Caco-2 (cell line): ENCODE results near the gene POLR3G. TPM values are rescaled to one million over a fixed set of nuclear protein-coding genes. Genes with fewer than 3 reads are reported as not detected.
A peak's percentile ranks its signal among the peaks of the same experiment; 100 is the strongest.

Experiments used
- BruUV-seq: library from RNA; stranded (reverse); fragments of 400-500 nt; replicated peaks from 2 replicates; lab custom pipeline; 2021; lab: Mats Ljungman, UMichigan
- CTCF ChIA-PET: fragments of 300-600 bp; sonication (Branson Sonifier 250); formaldehyde crosslinking; loops from one replicate; lab custom pipeline; 2022; ENCODE audit warnings: antibody characterized with exemption; lab: Charles Lee
- POLR2A ChIA-PET: fragments of 300-600 bp; sonication (Branson Sonifier 250); formaldehyde crosslinking; loops from one replicate; lab custom pipeline; 2022; ENCODE audit warnings: antibody characterized with exemption; lab: Charles Lee
- DNase-seq, 2 experiments: peaks; one replicate each; pipeline versions ENCODE4 v3.0.0 to v3.0.0-alpha.2; 2020 to 2022
- H3K27me3 ChIP-seq: replicated peaks from 2 replicates; pipeline ENCODE4 v1.6.0; 2011; ENCODE audit warnings: low read length; ENCODE audit not compliant: control insufficient read depth, insufficient read depth
- H3K36me3 ChIP-seq: 2 replicates; pipeline ENCODE4 v1.5.1; 2011; ENCODE audit warnings: low read length; ENCODE audit not compliant: control insufficient read depth, insufficient read depth
- H3K4me1 ChIP-seq: fragments of 250-450 bp; sonication (Bioruptor Pico); 2 replicates; pipeline ENCODE4 v1.5.1; 2020; ENCODE audit warnings: mild to moderate bottlenecking
- H3K4me3 ChIP-seq: 2 replicates; pipeline ENCODE4 v1.5.1; 2011; ENCODE audit warnings: low read depth, mild to moderate bottlenecking, control low read depth, low read length
- H3K9me3 ChIP-seq: fragments of 250-450 bp; sonication (Bioruptor Pico); 2 replicates; pipeline ENCODE4 v1.5.1; 2020; ENCODE audit warnings: mild to moderate bottlenecking, moderate library complexity
- H3K27ac Mint-ChIP-seq: one replicate; pipeline ENCODE4 v1.8.0; 2022; ENCODE audit warnings: mixed read lengths; ENCODE audit not compliant: unreplicated experiment
- H3K27me3 Mint-ChIP-seq: one replicate; pipeline ENCODE4 v1.8.0; 2022; ENCODE audit warnings: mixed read lengths; ENCODE audit not compliant: insufficient read depth, unreplicated experiment
- H3K36me3 Mint-ChIP-seq: one replicate; pipeline ENCODE4 v1.8.0; 2022; ENCODE audit warnings: mild to moderate bottlenecking, mixed read lengths; ENCODE audit not compliant: insufficient read depth, unreplicated experiment
- H3K4me1 Mint-ChIP-seq: one replicate; pipeline ENCODE4 v1.8.0; 2022; ENCODE audit warnings: low read depth, mixed read lengths; ENCODE audit not compliant: unreplicated experiment
- H3K4me3 Mint-ChIP-seq: one replicate; pipeline ENCODE4 v1.8.0; 2022; ENCODE audit warnings: mild to moderate bottlenecking, moderate library complexity, mixed read lengths; ENCODE audit not compliant: unreplicated experiment
- H3K9me3 Mint-ChIP-seq: one replicate; pipeline ENCODE4 v1.8.0; 2022; ENCODE audit warnings: mixed read lengths; ENCODE audit not compliant: unreplicated experiment
- intact Hi-C: fragments of 100-400 bp; cut with micrococcal nuclease; formaldehyde crosslinking; loops from one replicate; pipeline ENCODE4 v1.10.0; 2022; ENCODE audit not compliant: unreplicated experiment
- total RNA-seq: library from RNA; stranded (reverse); gene quantifications from 2 replicates; pipeline ENCODE4 v1.2.3, GENCODE V29; 2022
- TF ChIP-seq, protein P1 (sequence below), 2 experiments: fragments of 200-600 bp in 1 of 2; IDR thresholded peaks; 1 replicate in 1 of 2; 2 replicates in 1 of 2; pipeline versions ENCODE4 v1.5.1 to v1.8.0; 2011 to 2022; ENCODE audit warnings: antibody characterized with exemption in 1 of 2, control low read depth in 1 of 2, inconsistent platforms in 1 of 2, low read depth in 1 of 2, low read length in 1 of 2, mild to moderate bottlenecking in 1 of 2, moderate library complexity in 1 of 2; ENCODE audit not compliant: insufficient read depth in 1 of 2, severe bottlenecking in 1 of 2, unreplicated experiment in 1 of 2

The POLR3G gene
- total RNA-seq, 1 experiment from 2014 or later = 5.4 TPM

DNA sequence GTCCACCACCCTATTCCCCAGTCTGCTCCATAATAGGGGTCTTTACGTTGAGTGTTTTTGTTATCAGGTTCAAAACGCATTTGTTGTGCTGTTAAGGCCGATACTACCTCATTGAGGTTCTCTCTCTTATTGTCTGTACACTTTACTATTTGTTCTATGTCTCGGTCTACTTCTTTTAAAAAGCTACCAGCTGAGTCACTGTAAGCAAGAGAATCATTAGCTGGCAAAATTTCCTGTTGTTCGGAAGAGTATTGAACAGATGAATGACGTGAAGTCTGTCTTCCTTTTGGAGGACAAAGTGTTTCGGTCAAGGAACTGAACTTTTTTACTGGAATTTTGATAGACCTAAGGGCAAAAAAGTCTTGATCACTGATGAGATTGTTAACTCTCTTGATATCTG lies 44.4 kb downstream of the POLR3G start:
- no peak overlapping the region for H3K27ac Mint-ChIP-seq
- ChIA-PET POLR2A (no interaction called here), CTCF (interaction anchor here (0.6 kb wide), 1 partner anchor 9 kb away, joined by 3 read pairs; no protein-coding TSS in a partner anchor)
- H3K36me3 Mint-ChIP-seq = peaks cover 18% of the 10 kb centered on the region
- peaks cover 15% of the 10 kb centered on the region for H3K4me1 Mint-ChIP-seq
- no peak overlapping the region for H3K4me3 ChIP-seq
- no peaks in the 10 kb centered on the region for H3K9me3 ChIP-seq
- no peak for DNase-seq
- BruUV-seq = no TSS peak
- no peaks in the 10 kb centered on the region for H3K27me3 ChIP-seq
- no peaks in the 10 kb centered on the region; the same call in 1 of the 2 replicates for H3K36me3 ChIP-seq
- intact Hi-C loops = no loop called here
- H3K4me1 ChIP-seq = 0 out of 2 replicates have a peak, but pooled peaks cover 2% of the 10 kb centered on the region
- TF ChIP-seq, protein P1, sequence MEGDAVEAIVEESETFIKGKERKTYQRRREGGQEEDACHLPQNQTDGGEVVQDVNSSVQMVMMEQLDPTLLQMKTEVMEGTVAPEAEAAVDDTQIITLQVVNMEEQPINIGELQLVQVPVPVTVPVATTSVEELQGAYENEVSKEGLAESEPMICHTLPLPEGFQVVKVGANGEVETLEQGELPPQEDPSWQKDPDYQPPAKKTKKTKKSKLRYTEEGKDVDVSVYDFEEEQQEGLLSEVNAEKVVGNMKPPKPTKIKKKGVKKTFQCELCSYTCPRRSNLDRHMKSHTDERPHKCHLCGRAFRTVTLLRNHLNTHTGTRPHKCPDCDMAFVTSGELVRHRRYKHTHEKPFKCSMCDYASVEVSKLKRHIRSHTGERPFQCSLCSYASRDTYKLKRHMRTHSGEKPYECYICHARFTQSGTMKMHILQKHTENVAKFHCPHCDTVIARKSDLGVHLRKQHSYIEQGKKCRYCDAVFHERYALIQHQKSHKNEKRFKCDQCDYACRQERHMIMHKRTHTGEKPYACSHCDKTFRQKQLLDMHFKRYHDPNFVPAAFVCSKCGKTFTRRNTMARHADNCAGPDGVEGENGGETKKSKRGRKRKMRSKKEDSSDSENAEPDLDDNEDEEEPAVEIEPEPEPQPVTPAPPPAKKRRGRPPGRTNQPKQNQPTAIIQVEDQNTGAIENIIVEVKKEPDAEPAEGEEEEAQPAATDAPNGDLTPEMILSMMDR (IDR thresholded peaks at IDR 0.05; ENCODE audit: insufficient read depth in 1 of 2, low read depth in 1 of 2, low read length in 1 of 2, severe bottlenecking in 1 of 2, unreplicated experiment in 1 of 2) = no peak
- H3K27me3 Mint-ChIP-seq = no peaks in the 10 kb centered on the region
- H3K9me3 Mint-ChIP-seq = no peaks in the 10 kb centered on the region
- H3K4me3 Mint-ChIP-seq = no peak overlapping the region

DNA sequence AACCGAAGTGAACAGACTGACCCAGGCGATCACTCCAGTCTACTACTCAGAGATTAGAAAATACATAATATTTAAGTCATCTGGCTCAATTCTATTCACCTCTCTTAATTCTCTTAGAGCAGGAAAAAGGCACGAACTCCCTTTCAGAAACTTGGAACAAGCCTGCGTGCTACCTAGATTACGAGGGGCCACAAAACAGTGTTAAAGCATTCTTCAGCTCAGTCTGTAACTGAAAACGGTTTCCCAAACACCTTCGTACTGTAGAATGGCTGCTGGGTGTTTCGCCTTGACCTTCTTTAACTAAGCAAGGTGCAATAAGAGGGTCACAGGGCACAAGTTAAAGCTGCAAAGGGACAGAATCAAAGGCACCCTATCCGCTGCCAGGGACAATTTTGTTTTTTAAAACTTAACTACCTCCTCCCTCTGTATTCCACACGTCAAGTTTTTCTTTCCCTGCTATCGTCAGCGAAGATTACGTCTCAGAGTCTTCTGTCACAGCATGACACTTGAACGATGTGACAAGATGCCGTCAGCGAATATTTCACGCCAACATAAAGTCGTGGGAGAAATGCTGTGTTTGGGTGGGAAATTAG lies 54.0 kb downstream of the POLR3G start:
- no peaks in the 10 kb centered on the region for H3K36me3 ChIP-seq
- H3K4me3 ChIP-seq = peak overlapping the region; percentile 51
- H3K27me3 Mint-ChIP-seq = no peaks in the 10 kb centered on the region
- H3K36me3 Mint-ChIP-seq = peaks cover 15% of the 10 kb centered on the region
- peak in 1 of 2 experiments; percentile 10 for DNase-seq
- no TSS peak for BruUV-seq
- TF ChIP-seq, protein P1 (IDR thresholded peaks at IDR 0.05; ENCODE audit: insufficient read depth in 1 of 2, low read depth in 1 of 2, low read length in 1 of 2, severe bottlenecking in 1 of 2, unreplicated experiment in 1 of 2) = no peak
- H3K9me3 Mint-ChIP-seq = no peaks in the 10 kb centered on the region
- no peaks in the 10 kb centered on the region for H3K27me3 ChIP-seq
- H3K4me3 Mint-ChIP-seq = peak overlapping the region; percentile 96
- POLR2A ChIA-PET = interaction anchor here (1.1 kb wide), 1 partner anchor 54 kb away, joined by 4 read pairs; the partner anchor contains the start of genes MBLAC2 and POLR3G
- peak overlapping the region; percentile 79 for H3K27ac Mint-ChIP-seq
- H3K9me3 ChIP-seq = no peaks in the 10 kb centered on the region
- peaks cover 24% of the 10 kb centered on the region for H3K4me1 Mint-ChIP-seq
- intact Hi-C loops = loop anchor here (1.0 kb wide), 3 partner anchors 54 to 255 kb away; partner anchors contain the start of genes CETN3, MBLAC2 and POLR3G
- CTCF ChIA-PET = no interaction called here
- peaks cover 4% of the 10 kb centered on the region; the same call in 1 of the 2 replicates for H3K4me1 ChIP-seq

DNA sequence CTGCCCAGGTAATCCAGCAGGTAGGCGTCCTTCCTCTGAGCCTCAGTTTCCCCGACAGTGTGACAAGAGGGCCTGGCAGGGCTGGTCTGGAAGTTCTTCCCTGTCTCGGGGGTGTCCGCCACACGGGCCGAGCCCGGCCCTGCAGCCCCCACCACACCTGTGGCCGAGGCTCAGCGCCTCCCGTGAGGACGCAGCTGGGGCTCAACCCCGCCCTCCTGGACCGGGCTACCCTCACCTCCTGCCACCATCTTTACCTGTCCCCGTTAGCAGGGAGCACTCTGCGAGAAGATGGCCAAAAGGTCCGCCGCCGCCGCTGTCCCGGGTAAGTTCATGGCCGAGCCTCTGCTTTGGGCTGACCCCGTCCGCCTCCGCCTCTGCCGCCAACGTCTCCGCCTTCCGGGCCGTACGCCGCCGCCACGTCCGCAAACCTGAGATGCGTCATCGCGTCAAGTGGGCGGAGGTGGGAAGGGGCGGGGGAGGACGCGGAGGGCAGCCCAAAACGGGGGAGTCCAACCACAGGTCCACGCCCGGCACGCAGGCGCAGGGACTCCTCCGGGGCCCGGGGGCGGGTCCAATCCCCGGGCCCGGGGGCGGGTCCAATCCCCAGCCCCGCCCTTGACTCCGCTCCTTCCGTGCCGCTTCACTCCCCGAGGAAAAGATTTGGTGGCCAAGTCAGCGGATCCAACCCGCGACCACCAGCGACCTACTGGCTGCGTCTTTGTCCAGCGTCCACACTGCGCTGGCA lies 54.7 kb downstream of the POLR3G start, which contains the start of gene LYSMD3:
Gene LYSMD3 (minus strand): TSS at position 391 of the 745 bp plus-strand sequence. CDS start 4,295 bp downstream, outside the sequence.
- H3K27me3 Mint-ChIP-seq = no peaks in the 10 kb centered on the region
- CTCF ChIA-PET = interaction anchor here (1.0 to 1.4 kb wide), 4 partner anchors 55 to 120 kb away, joined by 3 to 6 read pairs (median 4); partner anchors contain the start of genes CETN3, MBLAC2 and POLR3G

More for the DNA sequence above, 54.7 kb downstream of the POLR3G start, which contains the start of gene LYSMD3:
- H3K4me3 Mint-ChIP-seq = peak within 1 kb of the TSS; percentile 96
- peak within 1 kb of the TSS; percentile 51 for H3K4me3 ChIP-seq
- H3K9me3 Mint-ChIP-seq = no peaks in the 10 kb centered on the region
- no peaks in the 10 kb centered on the region for H3K36me3 ChIP-seq
- no peaks in the 10 kb centered on the region for H3K9me3 ChIP-seq
- intact Hi-C loops = loop anchor here (1.0 kb wide), 3 partner anchors 55 to 254 kb away; partner anchors contain the start of genes CETN3, MBLAC2 and POLR3G
- TF ChIP-seq, protein P1 (IDR thresholded peaks at IDR 0.05; ENCODE audit: insufficient read depth in 1 of 2, low read depth in 1 of 2, low read length in 1 of 2, severe bottlenecking in 1 of 2, unreplicated experiment in 1 of 2) = no peak
- H3K27me3 ChIP-seq = no peaks in the 10 kb centered on the region
- POLR2A ChIA-PET = interaction anchor here (1.1 kb wide), 1 partner anchor 55 kb away, joined by 4 read pairs; the partner anchor contains the start of genes MBLAC2 and POLR3G
- no TSS peak for BruUV-seq
- H3K4me1 ChIP-seq = peaks cover 4% of the 10 kb centered on the region; the same call in 1 of the 2 replicates
- peaks cover 15% of the 10 kb centered on the region for H3K36me3 Mint-ChIP-seq
- H3K4me1 Mint-ChIP-seq = peaks cover 26% of the 10 kb centered on the region
- H3K27ac Mint-ChIP-seq = peak within 1 kb of the TSS; percentile 79
- DNase-seq = peak; percentile 97 to 98
